T follicular helper cell (primary cell): Measurements from ENCODE around the gene LMF1.
"Not testable (repeated sequence)": the region's sequence is repeated elsewhere in the genome, so short reads cannot be mapped to it uniquely, and the experiment has no call there.

Experiments used
- DNase-seq: peaks from one replicate; pipeline ENCODE4 v3.0.0-alpha.2; 2020; ENCODE audit warnings: low read depth

LMF1 gene

GRCh38 chr16:869823-870641, 100.8 kb downstream of the LMF1 start:
- DNase-seq, result no peak

- DNase-seq, result no peak
Observed at GRCh38 chr16:868846-869822, 101.7 kb downstream of the LMF1 start.

- no peak for DNase-seq
Observed at GRCh38 chr16:868386-868755, 102.4 kb downstream of the LMF1 start.

GRCh38 chr16:867421-868385, 103.1 kb downstream of the LMF1 start:
- DNase-seq, result no peak

GRCh38 chr16:866252-866896, 104.4 kb downstream of the LMF1 start:
- DNase-seq, result no peak

- no peak for DNase-seq
Observed at GRCh38 chr16:865026-865425, 105.8 kb downstream of the LMF1 start.

- DNase-seq, result no peak
Observed at GRCh38 chr16:861446-861845, 109.3 kb downstream of the LMF1 start.

GRCh38 chr16:860891-861290, 109.9 kb downstream of the LMF1 start:
- no peak for DNase-seq

- DNase-seq, result not testable (repeated sequence)
Observed at GRCh38 chr16:858971-859370, 111.8 kb downstream of the LMF1 start.

- not testable (repeated sequence) for DNase-seq
Observed at GRCh38 chr16:858441-858840, 112.3 kb downstream of the LMF1 start.

- DNase-seq, result no peak
Observed at GRCh38 chr16:856811-857210, 114.0 kb downstream of the LMF1 start.

- no peak for DNase-seq
Observed at GRCh38 chr16:856101-856500, 114.7 kb downstream of the LMF1 start.

GRCh38 chr16:855471-855870, 115.3 kb downstream of the LMF1 start:
- DNase-seq, result no peak

GRCh38 chr16:854808-855410, 115.9 kb downstream of the LMF1 start:
- no peak for DNase-seq

GRCh38 chr16:853981-854807, 116.6 kb downstream of the LMF1 start:
- no peak for DNase-seq

- DNase-seq, result no peak
Observed at GRCh38 chr16:853306-853705, 117.5 kb downstream of the LMF1 start.

- DNase-seq, result no peak
Observed at GRCh38 chr16:852451-853185, 118.2 kb downstream of the LMF1 start.

- no peak for DNase-seq
Observed at GRCh38 chr16:851871-852270, 118.9 kb downstream of the LMF1 start.

GRCh38 chr16:851209-851810, 119.5 kb downstream of the LMF1 start:
- DNase-seq, result no peak
